Psoas muscle (tissue), 8 donors: ENCODE results near the gene MTUS2. TPM values are rescaled to one million over a fixed set of nuclear protein-coding genes. Genes with fewer than 3 reads are reported as not detected.

Experiments used
- ATAC-seq, 4 donors: fragments of 200-7000 bp; cut with Tn5 transposase; one replicate each; pipeline ENCODE4 v1.9.1; 2020; ENCODE audit warnings: moderate library complexity in 3 of 4, mild to moderate bottlenecking in 2 of 4
- DNase-seq, 2 donors: peaks; one replicate each; pipeline ENCODE4 v3.0.0-alpha.2; 2020
- H3K27ac ChIP-seq: fragments of 200-600 bp; one replicate; pipeline ENCODE4 v1.8.0; 2022
- H3K27me3 ChIP-seq, 3 donors: fragments of 200-600 bp in 1 of 3; one replicate each; pipeline versions ENCODE4 v1.6.1 to v1.8.0; 2013 to 2022; ENCODE audit warnings: low read length in 2 of 3, mild to moderate bottlenecking in 2 of 3, moderate library complexity in 1 of 3; ENCODE audit not compliant: insufficient read depth in 3 of 3
- H3K36me3 ChIP-seq, 2 donors: fragments of 200-600 bp in 1 of 2; one replicate each; pipeline versions ENCODE4 v1.6.1 to v1.8.0; 2013 to 2022; ENCODE audit warnings: low read depth in 1 of 2, mild to moderate bottlenecking in 1 of 2, moderate library complexity in 1 of 2; ENCODE audit not compliant: insufficient read depth in 1 of 2
- H3K4me1 ChIP-seq: fragments of 200-600 bp; one replicate; pipeline ENCODE4 v1.8.0; 2022
- H3K4me3 ChIP-seq: fragments of 200-600 bp; one replicate; pipeline ENCODE4 v1.8.0; 2022; ENCODE audit warnings: mild to moderate bottlenecking
- H3K9me3 ChIP-seq: fragments of 200-600 bp; one replicate; pipeline ENCODE4 v1.8.0; 2022
- WGBS, 3 donors: extraction: QIAGEN DNeasy Blood & Tissue Kit; methylation state at CpG; one replicate each; pipeline versions ENCODE4 v1.1.6 to v1.1.7; 2013; 5-methylcytosine and 5-hydroxymethylcytosine counted together
- intact Hi-C, 2 donors: fragments of 100-400 bp; cut with DNase I; formaldehyde crosslinking; loops; one replicate each; pipeline versions ENCODE4 v1.11.0 to v1.14.2; 2022
- polyA plus RNA-seq, 3 donors: library from polyadenylated mRNA; stranded (reverse); fragments of 200-250 nt; gene quantifications; one replicate each; pipeline ENCODE4 v1.2.3, GENCODE V29; 2013
- total RNA-seq, 4 donors: library from RNA; stranded (reverse); fragmentation: NEBNext Ultra II Directional in 2 of 4; extraction: Animal tissue kit (Norgen Biotek cat#: 25700) in 2 of 4; gene quantifications; one replicate each; pipeline versions ENCODE4 v1.2.1 to v1.2.4, GENCODE V29; 2021 to 2023
- TF ChIP-seq, protein P1 (sequence below): fragments of 200-600 bp; IDR thresholded peaks from one replicate; pipeline ENCODE4 v1.8.0; 2022; ENCODE audit warnings: antibody characterized with exemption
- donor health status: healthy with polysubstance abuse.
- donor health status: DM: no; HTN: no; CAD: no; lungs with moderate emphysema.
- donor health status: Bipolar disorder and iron deficiency.
- donor health status: healthy.
- donor health status: DM: yes; HTN: yes; CAD: no.
- donor health status: DM: no; HTN: no; CAD: no.
- donor health status: DM: no; HTN: no; CAD: no.
- donor health status: DM: yes; HTN: yes; CAD: no.

Gene MTUS2
- total and polyA plus RNA-seq, 7 donors, result 0.03 to 0.79 (median 0.14) TPM; not detected in 2

DNA sequence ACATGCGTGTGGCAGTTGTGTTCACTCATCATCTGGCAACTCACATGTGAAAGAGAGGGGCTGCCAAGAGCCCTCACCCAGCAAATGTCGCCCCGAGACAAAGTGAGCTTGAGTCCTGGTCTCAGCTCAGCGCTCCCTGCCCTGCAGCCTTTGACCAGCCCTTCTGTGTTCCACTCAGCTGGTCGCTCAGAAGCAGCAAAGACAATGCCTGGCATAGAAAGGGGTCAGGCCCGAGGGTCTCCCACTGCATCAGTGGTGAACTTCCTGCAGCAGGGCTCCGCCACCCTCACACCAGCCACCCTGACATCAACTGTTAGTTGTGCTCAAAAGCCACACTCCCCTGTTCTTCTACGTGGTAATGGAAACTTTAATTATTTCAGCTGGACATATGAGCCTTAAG, 707.4 kb downstream of the MTUS2 start:
- TF ChIP-seq, protein P1, sequence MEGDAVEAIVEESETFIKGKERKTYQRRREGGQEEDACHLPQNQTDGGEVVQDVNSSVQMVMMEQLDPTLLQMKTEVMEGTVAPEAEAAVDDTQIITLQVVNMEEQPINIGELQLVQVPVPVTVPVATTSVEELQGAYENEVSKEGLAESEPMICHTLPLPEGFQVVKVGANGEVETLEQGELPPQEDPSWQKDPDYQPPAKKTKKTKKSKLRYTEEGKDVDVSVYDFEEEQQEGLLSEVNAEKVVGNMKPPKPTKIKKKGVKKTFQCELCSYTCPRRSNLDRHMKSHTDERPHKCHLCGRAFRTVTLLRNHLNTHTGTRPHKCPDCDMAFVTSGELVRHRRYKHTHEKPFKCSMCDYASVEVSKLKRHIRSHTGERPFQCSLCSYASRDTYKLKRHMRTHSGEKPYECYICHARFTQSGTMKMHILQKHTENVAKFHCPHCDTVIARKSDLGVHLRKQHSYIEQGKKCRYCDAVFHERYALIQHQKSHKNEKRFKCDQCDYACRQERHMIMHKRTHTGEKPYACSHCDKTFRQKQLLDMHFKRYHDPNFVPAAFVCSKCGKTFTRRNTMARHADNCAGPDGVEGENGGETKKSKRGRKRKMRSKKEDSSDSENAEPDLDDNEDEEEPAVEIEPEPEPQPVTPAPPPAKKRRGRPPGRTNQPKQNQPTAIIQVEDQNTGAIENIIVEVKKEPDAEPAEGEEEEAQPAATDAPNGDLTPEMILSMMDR, result no peak
- no peaks in the 10 kb centered on the region for H3K36me3 ChIP-seq
- no peak overlapping the region for H3K4me3 ChIP-seq
- no peaks in the 10 kb centered on the region for H3K27me3 ChIP-seq
- H3K4me1 ChIP-seq, result no peaks in the 10 kb centered on the region
- intact Hi-C loops, result no loop called here
- H3K9me3 ChIP-seq, result no peaks in the 10 kb centered on the region
- ATAC-seq (no peak), DNase-seq (no peak)
- 89 to 94% (median 90%) methylated on average over 8 of the region's 8 CpGs for WGBS, 3 donors
- no peak overlapping the region for H3K27ac ChIP-seq

DNA sequence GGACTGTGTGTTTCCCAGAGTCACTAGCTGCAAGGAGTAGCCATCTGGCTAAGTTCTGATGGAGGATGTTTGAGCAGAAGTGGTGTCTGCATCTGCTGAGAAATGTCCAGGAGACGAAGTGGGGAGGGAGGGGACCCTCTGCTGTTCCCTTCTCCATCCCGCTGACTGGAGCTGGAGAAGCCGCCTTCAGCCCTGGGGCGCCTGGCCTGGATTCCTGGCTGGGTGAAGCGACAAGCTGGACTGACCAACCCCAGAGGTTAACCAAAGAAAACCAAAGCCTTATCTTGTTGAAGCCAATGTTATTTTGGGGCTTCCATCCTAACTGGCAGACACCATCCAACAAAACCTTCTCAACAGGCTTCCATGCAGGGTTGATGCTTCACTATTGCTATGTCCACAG, 707.8 kb downstream of the MTUS2 start:
- Histone ChIP-seq H3K36me3 (no peaks in the 10 kb centered on the region), H3K27me3 (no peaks in the 10 kb centered on the region), H3K4me3 (no peak overlapping the region), H3K4me1 (no peaks in the 10 kb centered on the region), H3K27ac (no peak overlapping the region), H3K9me3 (no peaks in the 10 kb centered on the region)
- ATAC-seq, result no peak
- intact Hi-C loops, result no loop called here
- DNase-seq, result no peak
- TF ChIP-seq, protein P1, result no peak
- WGBS, 3 donors, result 92 to 95% (median 92%) methylated on average over 5 of the region's 5 CpGs

DNA sequence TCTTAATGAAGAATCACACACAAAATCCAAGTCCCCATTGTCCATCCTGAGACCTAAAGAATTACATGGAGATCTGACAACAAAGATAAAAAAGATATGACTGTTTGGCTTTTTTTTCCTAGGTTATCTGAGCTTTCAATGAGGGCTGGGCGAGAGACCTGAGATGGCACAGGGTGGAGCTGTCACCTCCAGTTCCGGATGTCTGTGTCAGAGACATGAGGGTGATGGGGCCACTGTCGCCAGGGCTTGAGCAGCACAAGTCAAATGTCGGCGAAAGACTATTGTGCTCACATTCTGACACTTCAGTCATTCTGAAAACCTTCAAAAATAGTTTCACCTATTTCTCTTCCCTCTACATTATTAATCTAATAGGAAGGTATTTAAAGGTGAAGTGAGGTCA, 709.6 kb downstream of the MTUS2 start:
- H3K27ac ChIP-seq, result no peak overlapping the region
- 94 to 98% (median 97%) methylated on average over 5 of the region's 5 CpGs for WGBS, 3 donors
- no peak for ATAC-seq
- TF ChIP-seq, protein P1, result no peak
- H3K4me1 ChIP-seq, result no peaks in the 10 kb centered on the region
- H3K4me3 ChIP-seq, result no peak overlapping the region
- intact Hi-C loops, result no loop called here
- H3K9me3 ChIP-seq, result no peaks in the 10 kb centered on the region
- DNase-seq, result no peak
- H3K27me3 ChIP-seq, result no peaks in the 10 kb centered on the region
- H3K36me3 ChIP-seq, result no peaks in the 10 kb centered on the region

DNA sequence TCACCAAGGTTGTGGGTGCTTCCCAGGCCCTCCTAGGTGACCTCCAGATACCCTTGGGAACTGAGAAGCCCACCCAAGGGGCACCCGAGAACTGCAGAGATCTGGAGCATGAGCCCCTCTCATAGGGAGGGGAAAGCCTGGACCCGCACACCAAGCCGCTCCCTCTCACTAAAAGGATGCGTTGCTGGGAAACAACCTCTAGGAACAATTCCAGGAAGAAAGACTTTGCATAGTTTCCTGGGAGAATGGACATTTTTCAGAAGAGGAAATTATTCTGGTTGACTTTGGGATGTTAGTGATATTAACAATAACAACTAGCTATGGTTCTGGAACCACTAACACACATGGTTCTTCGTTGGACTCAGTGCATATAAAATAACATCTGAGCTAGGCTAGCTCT, 710.8 kb downstream of the MTUS2 start:
- no peaks in the 10 kb centered on the region for H3K4me1 ChIP-seq
- H3K4me3 ChIP-seq, result no peak overlapping the region
- no peaks in the 10 kb centered on the region for H3K9me3 ChIP-seq
- ATAC-seq (no peak), DNase-seq (no peak)
- no peaks in the 10 kb centered on the region for H3K36me3 ChIP-seq
- 65 to 78% (median 69%) methylated on average over 5 of the region's 5 CpGs for WGBS, 3 donors
- intact Hi-C loops, result no loop called here
- TF ChIP-seq, protein P1, result no peak
- H3K27ac ChIP-seq, result no peak overlapping the region
- no peaks in the 10 kb centered on the region for H3K27me3 ChIP-seq

DNA sequence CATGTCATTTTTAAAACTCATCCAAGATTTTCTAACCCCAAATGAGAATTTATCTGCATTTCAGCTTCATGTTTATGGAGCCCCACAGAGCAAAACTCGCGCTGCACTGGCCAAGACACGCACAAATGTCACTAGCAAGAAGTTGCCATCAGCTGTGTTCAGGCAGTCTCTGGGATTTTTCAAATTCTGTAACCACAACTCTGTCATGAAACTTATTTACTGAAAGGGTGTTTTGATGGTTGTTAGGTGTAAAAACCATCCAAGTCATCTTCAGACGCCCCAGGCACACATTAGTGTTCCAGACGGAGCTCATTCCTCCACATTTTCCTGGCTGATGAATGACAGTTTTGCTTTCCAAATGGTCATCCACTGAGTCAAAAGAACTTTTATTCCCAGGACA, 712.0 kb downstream of the MTUS2 start:
- 55 to 77% (median 59%) methylated on average over 5 of the region's 5 CpGs for WGBS, 3 donors
- Histone ChIP-seq H3K9me3 (no peaks in the 10 kb centered on the region), H3K4me1 (no peaks in the 10 kb centered on the region), H3K27ac (no peak overlapping the region), H3K27me3 (no peaks in the 10 kb centered on the region), H3K4me3 (no peak overlapping the region), H3K36me3 (no peaks in the 10 kb centered on the region)
- TF ChIP-seq, protein P1, result no peak
- intact Hi-C loops, result no loop called here
- ATAC-seq, result peak in 2 of 4 donors; percentile 24 to 32
- DNase-seq, result no peak
